GM19455 (cell line): ENCODE results near the gene UPK1A.

Experiments used
- ATAC-seq: cut with Tn5 transposase; IDR thresholded peaks from one replicate; pipeline ENCODE4 v1.9.1; 2021; ENCODE audit not compliant: unreplicated experiment

The UPK1A gene

GRCh38 chr19:35666251-35666913 lies at the start of gene UPK1A:
TSS of gene UPK1A (plus strand) at chr19:35666517. CDS start at chr19:35666813, 296 bp downstream.
- ATAC-seq: no peak

GRCh38 chr19:35618857-35619256 lies 47.5 kb upstream of the UPK1A start:
- no peak for ATAC-seq

GRCh38 chr19:35619290-35619923 lies 46.9 kb upstream of the UPK1A start:
- ATAC-seq: no peak

GRCh38 chr19:35620001-35620400 lies 46.3 kb upstream of the UPK1A start:
- ATAC-seq: no peak

- no peak for ATAC-seq
These were observed 44.6 kb upstream of the UPK1A start for GRCh38 chr19:35621708-35622107.

- ATAC-seq: no peak
These were observed 43.6 kb upstream of the UPK1A start for GRCh38 chr19:35622750-35623149.

GRCh38 chr19:35623327-35624010 lies 42.8 kb upstream of the UPK1A start:
- ATAC-seq: no peak

GRCh38 chr19:35628264-35628564 lies 38.1 kb upstream of the UPK1A start:
- peak; percentile 28 for ATAC-seq

- peak; percentile 93 for ATAC-seq
These were observed 37.6 kb upstream of the UPK1A start, which contains the start of gene RBM42 for GRCh38 chr19:35628565-35629331. TSS of gene RBM42 (plus strand) at chr19:35629036. CDS start at chr19:35629154, 118 bp downstream.

- no peak for ATAC-seq
These were observed 37.0 kb upstream of the UPK1A start for GRCh38 chr19:35629332-35629633.

GRCh38 chr19:35633727-35634440 lies 32.4 kb upstream of the UPK1A start:
- ATAC-seq: no peak

GRCh38 chr19:35636651-35637050 lies 29.7 kb upstream of the UPK1A start:
- ATAC-seq: no peak

- ATAC-seq: no peak
These were observed 29.2 kb upstream of the UPK1A start for GRCh38 chr19:35637165-35637564.

GRCh38 chr19:35639321-35639639 lies 27.0 kb upstream of the UPK1A start:
- no peak for ATAC-seq

GRCh38 chr19:35639863-35640262 lies 26.5 kb upstream of the UPK1A start:
- no peak for ATAC-seq

GRCh38 chr19:35641515-35642151 lies 24.7 kb upstream of the UPK1A start, which contains the start of gene ETV2:
TSS of gene ETV2 (plus strand) at chr19:35641745. CDS start at chr19:35642461, 716 bp downstream.
- ATAC-seq: no peak

GRCh38 chr19:35642312-35642711 lies 24.0 kb upstream of the UPK1A start:
- no peak for ATAC-seq

- no peak for ATAC-seq
These were observed 23.5 kb upstream of the UPK1A start for GRCh38 chr19:35642798-35643254.

- peak; percentile 45 for ATAC-seq
These were observed 22.8 kb upstream of the UPK1A start for GRCh38 chr19:35643255-35644205.
